ENCODE measurements around the gene ARHGEF28. TPM values are rescaled to one million over a fixed set of nuclear protein-coding genes. Genes with fewer than 3 reads are reported as not detected.

Gene ARHGEF28
- total RNA-seq, 1 donor from 2014 or later = 8.5 TPM

DNA sequence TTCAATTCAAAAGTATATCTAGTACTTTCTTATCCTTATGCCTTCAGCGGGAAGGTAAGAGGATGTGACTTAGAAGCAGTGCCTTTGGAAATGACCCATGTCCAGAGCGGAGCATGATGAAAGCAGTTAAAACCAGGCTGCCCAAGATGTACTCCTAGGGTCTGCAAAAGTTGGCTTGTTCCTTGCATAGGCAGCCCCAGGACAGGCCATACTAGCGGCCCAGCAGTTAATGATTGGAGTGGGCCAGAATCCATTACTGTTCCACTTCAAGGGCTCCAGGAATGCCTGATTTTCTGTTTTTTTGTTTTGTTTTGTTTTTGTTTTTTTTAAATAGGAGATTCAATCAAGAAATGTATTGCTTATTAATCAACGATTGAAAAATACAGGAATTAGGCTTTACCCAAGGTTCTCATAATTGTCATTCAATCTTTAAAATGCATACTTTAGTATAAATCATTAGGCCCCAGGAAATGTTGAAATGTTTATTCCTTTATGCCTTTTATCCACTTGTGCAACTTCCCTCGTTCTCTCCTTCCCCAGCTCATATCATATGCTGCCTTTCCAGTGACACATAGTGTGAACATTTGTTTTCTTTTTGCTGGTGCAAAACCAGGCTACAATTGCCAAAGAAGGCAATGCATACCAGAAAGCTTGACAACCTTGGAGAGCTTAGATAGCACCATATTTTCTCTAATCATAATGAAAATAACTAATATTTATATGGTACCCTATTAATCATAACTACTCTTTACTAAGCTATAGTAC, 190.8 kb downstream of the ARHGEF28 start:
- Mint-ChIP-seq H3K36me3 (ENCODE audit: low read depth, unreplicated experiment) (peaks cover 3% of the 10 kb centered on the region), H3K4me3 (ENCODE audit: unreplicated experiment) (no peak overlapping the region), H3K9me3 (ENCODE audit: unreplicated experiment) (no peaks in the 10 kb centered on the region), H3K4me1 (ENCODE audit: low read depth, unreplicated experiment) (peaks cover 57% of the 10 kb centered on the region), H3K27ac (ENCODE audit: unreplicated experiment) (no peak overlapping the region), H3K27me3 (ENCODE audit: low read depth, unreplicated experiment) (no peaks in the 10 kb centered on the region)
- no peaks in the 10 kb centered on the region for H3K36me3 ChIP-seq (ENCODE audit: insufficient read depth, low read length)
- peak overlapping the region; percentile 66 for H3K27ac ChIP-seq (ENCODE audit: low read depth, low read length)
- H3K27me3 ChIP-seq (ENCODE audit: insufficient read depth, low read length) = no peaks in the 10 kb centered on the region
- TF ChIP-seq EZH2 (IDR thresholded peaks at IDR 0.05; ENCODE audit: insufficient read depth, low read length) = no peak
- TF ChIP-seq, protein P1, sequence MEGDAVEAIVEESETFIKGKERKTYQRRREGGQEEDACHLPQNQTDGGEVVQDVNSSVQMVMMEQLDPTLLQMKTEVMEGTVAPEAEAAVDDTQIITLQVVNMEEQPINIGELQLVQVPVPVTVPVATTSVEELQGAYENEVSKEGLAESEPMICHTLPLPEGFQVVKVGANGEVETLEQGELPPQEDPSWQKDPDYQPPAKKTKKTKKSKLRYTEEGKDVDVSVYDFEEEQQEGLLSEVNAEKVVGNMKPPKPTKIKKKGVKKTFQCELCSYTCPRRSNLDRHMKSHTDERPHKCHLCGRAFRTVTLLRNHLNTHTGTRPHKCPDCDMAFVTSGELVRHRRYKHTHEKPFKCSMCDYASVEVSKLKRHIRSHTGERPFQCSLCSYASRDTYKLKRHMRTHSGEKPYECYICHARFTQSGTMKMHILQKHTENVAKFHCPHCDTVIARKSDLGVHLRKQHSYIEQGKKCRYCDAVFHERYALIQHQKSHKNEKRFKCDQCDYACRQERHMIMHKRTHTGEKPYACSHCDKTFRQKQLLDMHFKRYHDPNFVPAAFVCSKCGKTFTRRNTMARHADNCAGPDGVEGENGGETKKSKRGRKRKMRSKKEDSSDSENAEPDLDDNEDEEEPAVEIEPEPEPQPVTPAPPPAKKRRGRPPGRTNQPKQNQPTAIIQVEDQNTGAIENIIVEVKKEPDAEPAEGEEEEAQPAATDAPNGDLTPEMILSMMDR (IDR thresholded peaks at IDR 0.05; ENCODE audit: insufficient read depth, low read depth, low read length) = no peak
- H3K79me2 ChIP-seq (ENCODE audit: insufficient read depth, low read length) = no peaks in the 10 kb centered on the region
- no peak overlapping the region for H3K4me2 ChIP-seq (ENCODE audit: low read length)
- FAIRE-seq (peak; percentile 93), DNase-seq (ENCODE audit: low read depth) (peak; percentile 76)
- no peak overlapping the region for H3K4me3 ChIP-seq (ENCODE audit: insufficient read depth, low read depth, low read length)
- H2AFZ ChIP-seq (ENCODE audit: low read depth, low read length) = no peak overlapping the region
- no peaks in the 10 kb centered on the region for H4K20me1 ChIP-seq (ENCODE audit: insufficient read depth, low read length)
- peaks cover 49% of the 10 kb centered on the region for H3K4me1 ChIP-seq (ENCODE audit: insufficient read depth, low read length)
- no peaks in the 10 kb centered on the region for H3K9me3 ChIP-seq (ENCODE audit: insufficient read depth, low read depth, low read length)
- no peak overlapping the region for H3K9ac ChIP-seq (ENCODE audit: low read length)

DNA sequence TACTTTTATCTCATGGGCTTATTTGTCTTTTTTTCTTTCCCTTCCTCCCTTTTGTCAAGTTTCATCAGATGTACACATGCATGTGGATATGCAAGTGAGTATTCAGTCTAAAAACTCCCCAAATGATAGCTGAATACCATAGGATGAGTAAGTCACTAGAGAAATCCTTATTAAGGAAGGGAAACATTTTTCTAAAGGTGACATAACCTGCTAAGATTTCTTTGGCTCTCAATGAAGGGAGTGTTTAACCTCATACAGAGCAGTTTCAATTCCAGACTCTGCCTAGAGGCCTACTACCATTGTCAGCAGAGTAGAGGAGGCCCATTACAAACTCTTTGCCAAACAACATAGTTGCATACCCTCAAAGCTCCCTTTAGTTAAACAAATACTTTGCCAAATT, 192.4 kb downstream of the ARHGEF28 start:
- H3K9me3 Mint-ChIP-seq (ENCODE audit: unreplicated experiment) = no peaks in the 10 kb centered on the region
- no peaks in the 10 kb centered on the region for H3K9me3 ChIP-seq (ENCODE audit: insufficient read depth, low read depth, low read length)
- H3K9ac ChIP-seq (ENCODE audit: low read length) = no peak overlapping the region
- H3K4me1 ChIP-seq (ENCODE audit: insufficient read depth, low read length) = peaks cover 49% of the 10 kb centered on the region
- peak overlapping the region; percentile 64 for H3K27ac Mint-ChIP-seq (ENCODE audit: unreplicated experiment)
- no peak overlapping the region for H3K4me2 ChIP-seq (ENCODE audit: low read length)
- FAIRE-seq (peak; percentile 80), DNase-seq (ENCODE audit: low read depth) (peak; percentile 92)
- H3K27me3 ChIP-seq (ENCODE audit: insufficient read depth, low read length) = no peaks in the 10 kb centered on the region
- no peak overlapping the region for H2AFZ ChIP-seq (ENCODE audit: low read depth, low read length)
- no peak overlapping the region for H3K4me3 ChIP-seq (ENCODE audit: insufficient read depth, low read depth, low read length)
- no peaks in the 10 kb centered on the region for H3K79me2 ChIP-seq (ENCODE audit: insufficient read depth, low read length)
- H3K27me3 Mint-ChIP-seq (ENCODE audit: low read depth, unreplicated experiment) = no peaks in the 10 kb centered on the region
- H3K4me1 Mint-ChIP-seq (ENCODE audit: low read depth, unreplicated experiment) = peaks cover 55% of the 10 kb centered on the region
- peaks cover 3% of the 10 kb centered on the region for H3K36me3 Mint-ChIP-seq (ENCODE audit: low read depth, unreplicated experiment)
- H3K36me3 ChIP-seq (ENCODE audit: insufficient read depth, low read length) = no peaks in the 10 kb centered on the region
- no peaks in the 10 kb centered on the region for H4K20me1 ChIP-seq (ENCODE audit: insufficient read depth, low read length)
- no peak for TF ChIP-seq EZH2 (IDR thresholded peaks at IDR 0.05; ENCODE audit: insufficient read depth, low read length)
- TF ChIP-seq, protein P1 (IDR thresholded peaks at IDR 0.05; ENCODE audit: insufficient read depth, low read depth, low read length) = no peak
- no peak overlapping the region for H3K4me3 Mint-ChIP-seq (ENCODE audit: unreplicated experiment)
- peak overlapping the region; percentile 66 for H3K27ac ChIP-seq (ENCODE audit: low read depth, low read length)

DNA sequence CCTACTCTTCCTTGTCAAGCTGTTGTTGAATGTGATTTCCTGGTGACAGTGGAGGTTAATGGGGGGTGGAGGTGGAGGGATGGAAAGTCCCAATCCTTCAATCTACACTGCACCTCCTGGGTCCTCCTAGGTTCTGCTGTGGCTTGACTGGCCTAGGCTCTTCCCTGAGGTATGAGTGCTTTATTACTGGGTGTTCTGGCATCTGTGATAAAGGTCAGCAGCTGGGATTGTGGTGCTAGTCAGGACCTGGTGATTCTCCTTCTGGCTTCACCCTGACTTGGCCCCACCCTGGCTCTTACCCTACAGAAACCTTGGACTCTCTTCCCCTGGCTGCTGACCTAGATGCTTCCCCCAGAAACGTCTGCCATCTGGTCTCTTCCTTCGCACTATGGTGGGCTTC, 194.3 kb downstream of the ARHGEF28 start:
- Histone ChIP-seq H3K4me1 (ENCODE audit: insufficient read depth, low read length) (peaks cover 56% of the 10 kb centered on the region), H2AFZ (ENCODE audit: low read depth, low read length) (no peak overlapping the region), H3K4me3 (ENCODE audit: insufficient read depth, low read depth, low read length) (no peak overlapping the region), H3K79me2 (ENCODE audit: insufficient read depth, low read length) (no peaks in the 10 kb centered on the region), H3K27ac (ENCODE audit: low read depth, low read length) (no peak overlapping the region), H3K9ac (ENCODE audit: low read length) (no peak overlapping the region), H3K36me3 (ENCODE audit: insufficient read depth, low read length) (no peaks in the 10 kb centered on the region), H3K4me2 (ENCODE audit: low read length) (no peak overlapping the region), H3K9me3 (ENCODE audit: insufficient read depth, low read depth, low read length) (no peaks in the 10 kb centered on the region), H4K20me1 (ENCODE audit: insufficient read depth, low read length) (no peaks in the 10 kb centered on the region), H3K27me3 (ENCODE audit: insufficient read depth, low read length) (no peaks in the 10 kb centered on the region)
- no peak overlapping the region for H3K27ac Mint-ChIP-seq (ENCODE audit: unreplicated experiment)
- H3K36me3 Mint-ChIP-seq (ENCODE audit: low read depth, unreplicated experiment) = peaks cover 3% of the 10 kb centered on the region
- no peaks in the 10 kb centered on the region for H3K27me3 Mint-ChIP-seq (ENCODE audit: low read depth, unreplicated experiment)
- FAIRE-seq (no peak), DNase-seq (ENCODE audit: low read depth) (no peak)
- H3K4me3 Mint-ChIP-seq (ENCODE audit: unreplicated experiment) = no peak overlapping the region
- no peaks in the 10 kb centered on the region for H3K9me3 Mint-ChIP-seq (ENCODE audit: unreplicated experiment)
- H3K4me1 Mint-ChIP-seq (ENCODE audit: low read depth, unreplicated experiment) = peaks cover 59% of the 10 kb centered on the region
- TF ChIP-seq EZH2 (IDR thresholded peaks at IDR 0.05; ENCODE audit: insufficient read depth, low read length) = no peak
